Mesothelial cell of epicardium (in vitro differentiated cells): Measurements from ENCODE around the gene IFNA14. TPM values are rescaled to one million over a fixed set of nuclear protein-coding genes. Genes with fewer than 3 reads are reported as not detected.
A peak's percentile ranks its signal among the peaks of the same experiment; 100 is the strongest.
"Not testable (repeated sequence)": the region's sequence is repeated elsewhere in the genome, so short reads cannot be mapped to it uniquely, and the experiment has no call there.

Source experiments
- DNase-seq, 2 experiments: peaks; one replicate each; pipeline ENCODE4 v3.0.0; 2021; ENCODE audit warnings: low spot score in 2 of 2; ENCODE audit not compliant: unreplicated experiment in 2 of 2
- H3K27ac Mint-ChIP-seq: 2 replicates; pipeline ENCODE4 v1.8.0; 2021; ENCODE audit warnings: mixed read lengths
- H3K27me3 Mint-ChIP-seq: 2 replicates; pipeline ENCODE4 v1.8.0; 2021; ENCODE audit warnings: low read depth, mixed read lengths
- H3K36me3 Mint-ChIP-seq: 2 replicates; pipeline ENCODE4 v1.8.0; 2021; ENCODE audit warnings: mixed read lengths
- H3K4me1 Mint-ChIP-seq: 2 replicates; pipeline ENCODE4 v1.8.0; 2021; ENCODE audit warnings: mixed read lengths
- H3K4me3 Mint-ChIP-seq: 2 replicates; pipeline ENCODE4 v1.8.0; 2021; ENCODE audit warnings: mild to moderate bottlenecking, moderate library complexity, mixed read lengths
- H3K9me3 Mint-ChIP-seq: 2 replicates; pipeline ENCODE4 v1.8.0; 2021; ENCODE audit warnings: mixed read lengths
- total RNA-seq: library from RNA; stranded (reverse); gene quantifications from 3 replicates; pipeline ENCODE4 v1.2.1, GENCODE V29; 2021
- TF ChIP-seq, protein P1 (sequence below): fragments of 200-600 bp; sonication (generic); IDR thresholded peaks from one replicate; pipeline ENCODE4 v1.5.0; 2021; ENCODE audit warnings: antibody characterized with exemption; ENCODE audit not compliant: unreplicated experiment

IFNA14 gene
- total RNA-seq, 1 donor from 2014 or later: not detected

DNA sequence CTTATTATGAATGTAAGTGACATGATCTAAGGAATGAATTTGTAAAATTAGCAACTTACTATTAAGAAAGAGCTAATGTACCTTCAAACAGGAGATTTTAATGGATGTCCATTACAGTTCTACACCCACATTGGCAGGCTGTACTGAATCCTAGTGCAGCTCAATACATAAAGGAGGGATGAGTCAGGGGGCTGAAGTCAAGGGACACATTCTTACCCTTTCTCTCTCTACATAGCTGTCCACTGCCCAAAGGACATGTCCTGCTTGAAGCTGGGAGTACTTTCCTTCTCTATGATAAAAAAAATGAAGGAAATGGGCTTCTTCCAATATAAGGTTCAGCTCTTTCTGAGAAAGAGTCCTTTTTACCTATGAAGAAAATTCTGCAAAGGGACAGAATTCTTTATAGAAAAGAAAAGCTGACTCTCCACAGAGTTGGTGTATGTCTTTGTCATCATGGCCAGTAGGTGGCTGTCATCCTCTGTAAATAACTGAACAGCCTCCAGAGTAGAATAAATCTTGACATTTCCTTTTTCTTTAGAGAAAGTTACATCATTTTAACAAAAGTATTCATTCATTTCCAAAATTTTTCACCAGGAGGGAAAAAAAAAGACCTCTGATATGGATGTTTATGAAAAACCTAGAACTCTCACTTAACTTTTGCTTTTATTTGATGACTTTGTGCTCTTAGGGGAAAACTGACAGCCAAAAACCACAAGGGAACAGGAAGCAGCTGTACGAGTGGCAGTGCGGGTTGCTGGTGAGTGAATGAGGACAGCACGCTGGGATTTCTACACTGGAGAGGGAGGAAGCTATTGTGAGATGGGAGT lies 13.1 kb upstream of the IFNA14 start:
- H3K27me3 Mint-ChIP-seq: peaks cover 24% of the 10 kb centered on the region

DNA sequence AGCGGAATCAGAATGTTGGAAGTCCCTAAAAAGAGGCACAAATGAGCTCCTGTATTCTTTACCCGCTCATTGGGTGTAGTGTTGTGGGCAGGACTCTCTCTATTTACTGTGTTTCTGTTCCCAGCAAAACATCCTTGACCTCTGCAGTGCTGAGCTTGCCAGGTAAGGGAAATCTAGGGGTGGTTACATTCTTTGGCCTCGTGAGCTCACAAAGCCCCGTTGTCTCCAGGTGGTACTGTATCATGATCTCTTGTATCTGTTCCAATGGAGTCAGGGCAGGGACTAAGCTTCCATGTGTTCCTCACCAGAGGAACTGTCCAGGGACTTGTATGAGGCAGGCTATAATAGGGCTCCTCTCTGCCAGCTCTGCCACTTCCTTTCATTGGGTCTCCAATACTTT lies 11.8 kb upstream of the IFNA14 start:
- TF ChIP-seq, protein P1, sequence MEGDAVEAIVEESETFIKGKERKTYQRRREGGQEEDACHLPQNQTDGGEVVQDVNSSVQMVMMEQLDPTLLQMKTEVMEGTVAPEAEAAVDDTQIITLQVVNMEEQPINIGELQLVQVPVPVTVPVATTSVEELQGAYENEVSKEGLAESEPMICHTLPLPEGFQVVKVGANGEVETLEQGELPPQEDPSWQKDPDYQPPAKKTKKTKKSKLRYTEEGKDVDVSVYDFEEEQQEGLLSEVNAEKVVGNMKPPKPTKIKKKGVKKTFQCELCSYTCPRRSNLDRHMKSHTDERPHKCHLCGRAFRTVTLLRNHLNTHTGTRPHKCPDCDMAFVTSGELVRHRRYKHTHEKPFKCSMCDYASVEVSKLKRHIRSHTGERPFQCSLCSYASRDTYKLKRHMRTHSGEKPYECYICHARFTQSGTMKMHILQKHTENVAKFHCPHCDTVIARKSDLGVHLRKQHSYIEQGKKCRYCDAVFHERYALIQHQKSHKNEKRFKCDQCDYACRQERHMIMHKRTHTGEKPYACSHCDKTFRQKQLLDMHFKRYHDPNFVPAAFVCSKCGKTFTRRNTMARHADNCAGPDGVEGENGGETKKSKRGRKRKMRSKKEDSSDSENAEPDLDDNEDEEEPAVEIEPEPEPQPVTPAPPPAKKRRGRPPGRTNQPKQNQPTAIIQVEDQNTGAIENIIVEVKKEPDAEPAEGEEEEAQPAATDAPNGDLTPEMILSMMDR: no peak
- Mint-ChIP-seq H3K36me3 (no peaks in the 10 kb centered on the region), H3K4me3 (no peak overlapping the region), H3K4me1 (peaks cover 4% of the 10 kb centered on the region), H3K27me3 (peaks cover 24% of the 10 kb centered on the region), H3K27ac (no peak overlapping the region), H3K9me3 (no peaks in the 10 kb centered on the region)
- DNase-seq: no peak

More for the DNA sequence above, 13.1 kb upstream of the IFNA14 start:
- no peak overlapping the region for H3K27ac Mint-ChIP-seq
- H3K9me3 Mint-ChIP-seq: peaks cover 3% of the 10 kb centered on the region
- TF ChIP-seq, protein P1: peak; percentile 66
- no peaks in the 10 kb centered on the region for H3K36me3 Mint-ChIP-seq
- peaks cover 4% of the 10 kb centered on the region for H3K4me1 Mint-ChIP-seq
- H3K4me3 Mint-ChIP-seq: no peak overlapping the region
- DNase-seq: no peak

DNA sequence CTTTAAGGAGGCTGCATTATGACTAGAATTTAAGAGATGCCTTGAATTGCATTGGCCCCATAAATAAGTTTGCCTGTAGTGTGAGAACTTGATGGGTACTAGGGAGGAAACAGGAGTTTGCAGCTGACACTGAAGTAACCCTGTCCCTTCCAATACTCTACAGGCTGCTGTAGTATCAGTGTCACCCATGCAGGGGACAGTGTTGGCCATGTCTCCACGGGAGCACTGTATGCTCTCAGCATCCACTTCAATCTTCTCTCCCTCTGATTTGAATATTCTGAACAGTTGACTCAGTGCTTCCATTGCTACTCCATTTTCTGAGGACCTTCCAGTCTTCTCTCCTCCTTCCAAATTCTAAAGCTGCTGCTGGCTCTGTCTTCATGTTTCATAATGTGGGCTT lies 11.4 kb upstream of the IFNA14 start:
- H3K27me3 Mint-ChIP-seq: peaks cover 24% of the 10 kb centered on the region
- TF ChIP-seq, protein P1: no peak
- peaks cover 3% of the 10 kb centered on the region for H3K9me3 Mint-ChIP-seq
- no peak overlapping the region for H3K4me3 Mint-ChIP-seq
- peaks cover 4% of the 10 kb centered on the region for H3K4me1 Mint-ChIP-seq
- no peaks in the 10 kb centered on the region for H3K36me3 Mint-ChIP-seq
- H3K27ac Mint-ChIP-seq: no peak overlapping the region
- no peak for DNase-seq

DNA sequence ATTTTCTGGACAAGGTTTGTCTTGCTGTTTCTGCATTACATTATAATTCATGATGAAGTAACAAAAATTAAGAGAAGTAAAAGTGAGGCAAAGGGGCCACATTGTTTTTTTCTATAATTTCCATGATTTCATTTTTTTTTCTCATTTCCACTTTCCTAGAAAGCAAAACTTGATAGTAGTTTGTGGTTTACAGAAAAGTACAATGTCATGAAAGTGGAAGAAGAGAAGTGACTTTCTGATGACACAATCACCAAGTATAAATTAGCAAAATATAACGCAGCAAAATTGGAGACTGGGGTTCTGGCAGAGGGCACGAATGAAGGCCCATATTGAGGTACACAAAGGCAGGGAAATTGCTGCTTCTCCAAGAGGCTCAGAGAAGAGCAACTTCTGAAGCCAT lies 5.0 kb upstream of the IFNA14 start:
- H3K4me1 Mint-ChIP-seq: no peaks in the 10 kb centered on the region
- H3K9me3 Mint-ChIP-seq: peaks cover 7% of the 10 kb centered on the region
- H3K27me3 Mint-ChIP-seq: peaks cover 23% of the 10 kb centered on the region
- no peaks in the 10 kb centered on the region for H3K36me3 Mint-ChIP-seq
- TF ChIP-seq, protein P1: no peak
- no peak overlapping the region for H3K27ac Mint-ChIP-seq
- no peak for DNase-seq
- no peak overlapping the region for H3K4me3 Mint-ChIP-seq

DNA sequence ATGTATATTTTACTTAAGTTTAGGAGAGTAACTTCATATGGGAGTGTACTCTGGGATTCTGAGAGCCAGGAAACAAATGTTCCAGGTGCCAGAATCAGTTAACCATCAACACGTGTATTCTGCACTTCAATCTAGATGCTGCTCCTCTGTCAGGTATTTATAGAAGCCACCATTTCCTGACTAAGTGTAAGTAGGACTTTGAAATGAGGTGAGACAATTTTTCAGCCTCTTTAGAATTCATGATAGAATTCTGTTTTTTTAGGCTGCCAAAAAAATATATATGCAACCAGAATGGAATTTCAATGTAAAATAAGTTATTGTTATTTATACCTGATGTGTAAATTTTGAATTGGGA lies 3.5 kb downstream of the IFNA14 start:
- not testable (repeated sequence) for H3K27ac Mint-ChIP-seq, DNase-seq, H3K4me1 Mint-ChIP-seq

DNA sequence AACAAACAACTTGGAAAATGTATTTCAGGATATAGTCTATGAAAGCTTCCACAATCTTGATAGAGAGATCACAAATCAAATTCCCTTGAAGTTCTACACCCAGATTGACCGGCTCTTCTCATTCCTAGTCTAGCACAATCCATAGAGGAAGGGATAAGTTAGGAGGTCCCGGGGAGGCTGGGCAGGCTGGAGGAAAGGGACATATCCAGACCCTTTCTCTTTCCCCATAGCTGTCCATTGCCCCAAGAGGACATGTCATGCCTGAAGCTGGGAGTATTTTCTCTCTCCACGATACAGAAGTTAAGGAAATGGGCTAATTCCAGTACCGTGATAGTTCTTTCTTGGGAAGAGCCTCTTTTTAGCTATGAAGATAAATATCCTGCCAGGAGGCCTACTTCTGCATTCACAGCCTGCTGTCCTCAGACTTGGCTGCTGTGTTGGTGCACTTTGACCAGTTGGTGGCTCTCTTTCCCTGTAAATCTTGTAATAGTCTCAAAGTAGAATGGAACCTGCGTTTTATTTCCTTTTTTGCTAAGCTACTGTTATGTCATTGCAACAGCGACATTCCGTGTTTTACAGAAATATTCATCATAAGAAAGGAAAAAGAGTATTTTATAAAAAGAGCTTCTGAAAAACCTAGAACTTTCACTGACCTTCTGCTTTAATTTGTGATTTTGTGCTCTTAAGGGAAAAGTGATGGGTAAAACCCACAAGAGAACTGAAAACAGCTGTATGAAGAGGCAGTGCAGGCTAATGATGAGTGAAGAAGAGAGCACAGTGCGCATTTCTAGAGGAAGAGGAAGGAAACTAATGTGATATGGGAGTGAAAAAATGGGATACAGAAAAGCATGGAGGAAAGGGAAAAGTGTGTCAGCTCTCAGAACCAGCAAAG lies 4.1 kb downstream of the IFNA14 start:
- peaks cover 33% of the 10 kb centered on the region for H3K27me3 Mint-ChIP-seq
- not testable (repeated sequence) for H3K9me3 Mint-ChIP-seq, H3K4me1 Mint-ChIP-seq, H3K36me3 Mint-ChIP-seq, H3K4me3 Mint-ChIP-seq, H3K27ac Mint-ChIP-seq
- DNase-seq: peak in 1 of 2 experiments; percentile 27

More for the DNA sequence above, 3.5 kb downstream of the IFNA14 start:
- H3K9me3 Mint-ChIP-seq, H3K4me3 Mint-ChIP-seq, H3K36me3 Mint-ChIP-seq: not testable (repeated sequence)
- peaks cover 36% of the 10 kb centered on the region for H3K27me3 Mint-ChIP-seq
